OCI-M2 (cell line): ENCODE results near the gene WSCD1.

Experiments
- DNase-seq: peaks from one replicate; lab custom pipeline; 2025; ENCODE audit not compliant: unreplicated experiment; lab: John Stamatoyannopoulos, UW

The WSCD1 gene

GRCh38 chr17:6069539-6070429 lies at the start of gene WSCD1:
WSCD1 (plus strand) TSS chr17:6070379; CDS start chr17:6080659, 10,280 bp downstream.
- DNase-seq, result no peak

GRCh38 chr17:6021011-6021400 lies 49.2 kb upstream of the WSCD1 start:
- no peak for DNase-seq

- no peak for DNase-seq
Measured at GRCh38 chr17:6021627-6022026, 48.6 kb upstream of the WSCD1 start.

DNA sequence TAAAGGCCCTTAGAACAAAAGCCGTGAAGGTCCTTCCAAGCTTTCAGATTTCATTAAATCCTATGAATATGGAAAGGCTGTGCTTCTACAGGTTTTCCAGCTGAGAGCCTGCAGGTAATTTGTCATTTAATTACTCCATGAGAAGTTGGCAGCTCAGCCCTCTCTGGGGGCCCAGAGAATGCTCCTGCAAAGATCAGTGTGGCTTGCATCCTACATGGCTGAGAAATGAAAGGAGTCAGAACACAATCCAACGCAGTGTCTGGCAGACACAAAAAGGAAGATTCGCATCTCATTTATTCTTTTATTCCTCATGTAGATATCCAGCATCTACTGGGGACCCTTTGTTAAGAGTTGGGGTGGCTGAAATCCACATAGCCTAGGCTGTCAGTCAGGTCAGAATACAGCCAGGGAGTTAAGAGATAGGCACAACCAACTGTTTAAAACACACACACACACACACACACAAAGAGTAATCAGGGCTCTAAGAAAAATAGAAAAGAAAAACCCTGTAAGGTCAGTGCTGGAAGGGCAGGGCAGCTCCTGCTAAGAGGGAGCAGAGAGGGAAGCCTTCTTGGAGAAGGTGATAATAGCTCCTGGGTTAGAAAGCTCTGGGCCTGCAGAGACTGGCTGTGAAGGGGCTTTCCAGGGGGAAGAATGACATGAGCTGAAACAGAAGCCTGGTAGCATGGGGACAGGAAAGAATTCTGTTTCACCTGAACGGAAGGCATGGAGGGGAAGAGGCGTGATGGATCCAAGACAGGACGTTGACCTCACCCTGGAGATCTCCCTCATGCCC lies 46.9 kb upstream of the WSCD1 start:
- no peak for DNase-seq

DNA sequence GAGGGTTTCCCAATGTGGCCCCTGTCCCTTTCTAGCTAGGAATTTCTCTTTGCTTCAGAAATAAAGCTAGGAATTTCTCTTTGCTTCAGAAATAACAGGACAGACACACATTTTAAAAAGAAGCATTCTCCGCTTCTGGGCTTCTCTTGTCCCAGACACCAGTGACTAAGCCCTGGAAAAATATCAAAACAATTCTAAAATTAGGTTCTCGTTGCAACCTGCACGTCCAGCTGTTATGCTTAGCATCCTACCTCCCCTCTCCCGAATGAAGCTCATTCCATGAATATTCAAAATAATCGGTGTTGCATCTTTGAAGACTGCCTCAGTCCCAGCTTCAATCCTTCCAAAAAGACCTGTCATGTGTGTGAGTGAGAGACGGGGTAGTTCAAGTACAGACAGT lies 45.6 kb upstream of the WSCD1 start:
- no peak for DNase-seq

DNA sequence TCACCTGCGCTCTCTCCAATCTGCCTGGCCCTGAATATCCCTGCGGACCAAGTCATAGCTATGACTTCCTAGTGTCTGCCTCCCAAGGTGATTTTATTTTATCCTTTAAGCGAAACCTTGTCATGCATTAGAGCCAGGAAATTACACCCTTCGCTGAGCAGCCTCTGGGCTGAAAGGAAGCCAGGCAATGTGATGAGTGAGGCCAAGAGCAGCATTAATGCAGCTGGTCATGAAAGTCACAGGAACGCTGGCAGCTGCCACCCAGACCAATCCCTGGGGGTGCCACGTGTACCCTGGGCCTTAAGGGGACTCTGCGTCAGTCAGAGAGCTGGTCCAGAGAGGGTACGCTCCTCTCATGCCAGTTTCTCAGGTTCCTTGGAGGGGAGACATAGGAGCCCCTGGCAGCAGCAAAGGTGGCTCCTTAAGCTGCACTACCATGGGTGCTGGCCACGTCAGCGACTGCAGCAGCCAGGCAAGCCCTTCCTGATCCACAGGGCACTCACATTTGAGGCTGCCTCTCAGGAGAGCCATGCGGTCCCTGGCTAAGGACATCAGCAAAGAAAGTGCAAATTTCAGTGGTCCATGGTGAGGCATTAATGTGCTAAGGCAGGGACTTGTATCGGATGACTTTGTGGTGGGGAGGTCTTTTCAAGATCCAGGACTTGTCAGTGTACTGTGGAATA lies 42.7 kb upstream of the WSCD1 start:
- DNase-seq, result no peak

- DNase-seq, result no peak
Measured at GRCh38 chr17:6028294-6028693, 41.9 kb upstream of the WSCD1 start.

- no peak for DNase-seq
Measured at GRCh38 chr17:6035801-6036394, 34.3 kb upstream of the WSCD1 start.

GRCh38 chr17:6040504-6040903 lies 29.7 kb upstream of the WSCD1 start:
- DNase-seq, result no peak

- no peak for DNase-seq
Measured at GRCh38 chr17:6041246-6041645, 28.9 kb upstream of the WSCD1 start.

GRCh38 chr17:6043405-6043804 lies 26.8 kb upstream of the WSCD1 start:
- no peak for DNase-seq

DNA sequence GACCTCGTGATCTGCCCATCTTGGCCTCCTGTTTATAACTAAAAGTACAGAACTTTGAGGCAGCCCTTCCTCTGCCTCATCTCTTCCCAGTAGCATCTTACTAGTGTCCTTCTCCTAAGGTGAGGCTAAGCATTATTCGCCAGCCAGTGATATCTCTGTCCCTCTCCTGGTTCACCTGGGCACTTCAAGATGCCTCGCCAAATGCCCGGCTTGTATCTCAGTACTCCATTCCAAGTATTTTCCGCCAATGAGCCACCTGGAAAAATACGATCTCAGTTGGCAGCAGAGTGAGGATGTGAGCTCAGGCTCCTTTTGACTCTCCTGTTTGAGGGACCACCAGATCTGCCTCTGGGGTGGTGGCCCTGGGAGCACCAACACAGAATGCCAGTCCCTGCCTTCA lies 25.9 kb upstream of the WSCD1 start:
- DNase-seq, result no peak

DNA sequence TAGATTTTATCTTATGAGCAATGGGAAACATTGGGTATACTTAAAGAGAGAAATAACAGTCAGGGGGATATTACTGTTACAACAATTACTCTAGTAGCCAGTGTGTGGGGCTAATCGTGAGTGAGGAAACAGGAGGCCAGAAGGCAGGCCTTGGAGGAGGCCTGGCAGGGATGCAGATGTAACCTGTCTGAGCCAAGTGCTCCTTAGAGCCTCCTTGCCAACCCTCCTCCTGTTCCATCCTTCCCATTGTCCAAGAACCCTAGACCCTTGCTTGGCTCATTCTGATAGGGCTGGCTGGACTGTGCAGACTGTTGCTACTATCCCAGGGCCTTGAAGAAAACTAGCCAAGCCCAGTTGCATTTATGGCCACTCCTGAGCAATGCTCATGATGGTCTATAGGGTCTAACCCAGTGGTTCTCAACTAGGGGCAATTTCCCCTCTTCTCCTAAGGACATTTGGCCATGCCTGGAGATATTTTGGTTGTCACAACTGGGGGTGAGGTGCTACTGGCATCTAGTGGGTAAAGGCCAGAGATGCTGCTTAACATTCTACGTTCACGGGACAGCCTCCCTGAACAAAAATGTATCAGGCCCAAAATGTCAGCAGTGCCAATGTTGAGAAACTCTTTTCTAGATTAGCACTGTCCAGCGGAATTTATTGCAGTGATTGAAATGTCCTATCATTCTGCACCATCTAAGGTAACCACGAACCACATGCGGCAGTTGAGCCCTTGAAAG lies 24.4 kb upstream of the WSCD1 start:
- no peak for DNase-seq

DNA sequence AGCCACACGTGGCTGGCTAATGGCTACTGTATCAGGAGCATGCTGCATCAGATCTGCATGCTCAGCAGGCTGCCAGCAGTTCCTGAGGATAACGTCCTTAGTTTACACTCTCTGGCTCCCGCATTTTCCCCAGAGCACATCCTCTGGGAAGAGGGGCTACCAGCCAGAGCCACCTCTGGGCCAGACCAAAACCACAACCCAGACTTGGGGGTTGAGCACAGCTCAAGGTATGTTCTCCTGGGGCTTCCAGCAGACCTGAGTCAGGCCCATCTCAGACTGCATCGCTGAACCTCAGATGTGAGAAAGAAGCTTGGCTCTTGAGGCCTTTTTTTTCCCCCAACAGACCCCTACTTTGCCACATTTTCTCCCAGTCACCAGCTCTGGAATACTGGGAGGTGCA lies 23.7 kb upstream of the WSCD1 start:
- DNase-seq, result no peak

DNA sequence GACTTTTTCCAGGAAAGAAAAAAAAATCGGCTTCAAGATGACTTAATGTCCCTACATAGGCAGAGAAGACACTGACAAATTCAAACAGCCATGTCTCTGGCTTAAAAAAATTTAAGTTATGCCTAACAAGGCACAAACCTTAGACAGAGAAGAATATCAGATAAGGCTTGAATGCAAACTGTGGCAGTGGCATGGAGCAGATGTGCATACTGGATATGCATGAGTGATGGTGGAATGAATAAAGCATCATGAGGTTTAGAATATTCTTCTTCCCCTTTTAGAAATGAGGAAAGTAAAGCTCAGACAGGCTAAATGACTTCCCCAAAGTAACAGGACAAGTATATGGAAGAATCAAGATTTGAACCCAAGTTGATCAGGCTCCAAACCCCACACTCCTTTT lies 23.2 kb upstream of the WSCD1 start:
- DNase-seq, result no peak

GRCh38 chr17:6047966-6048365 lies 22.2 kb upstream of the WSCD1 start:
- no peak for DNase-seq

DNA sequence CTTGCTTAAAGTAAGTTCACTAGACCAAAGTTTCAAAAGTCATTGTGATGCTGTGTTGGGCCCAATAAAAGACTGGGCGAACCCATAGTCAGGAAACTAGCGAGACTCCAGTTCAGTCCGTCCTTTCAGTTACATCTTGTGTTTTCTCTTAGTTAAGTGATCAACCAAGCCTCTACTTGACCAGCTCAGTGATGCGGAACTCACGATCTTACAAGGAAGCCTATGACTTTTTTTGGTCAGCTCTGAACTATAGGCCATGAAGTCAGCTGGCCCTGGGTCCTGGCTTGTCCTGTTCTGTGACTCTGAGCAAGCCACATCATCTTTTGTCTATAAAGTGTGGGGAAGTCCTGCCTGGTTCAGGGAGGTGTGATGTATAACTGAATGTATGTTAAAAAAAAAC lies 21.7 kb upstream of the WSCD1 start:
- no peak for DNase-seq

DNA sequence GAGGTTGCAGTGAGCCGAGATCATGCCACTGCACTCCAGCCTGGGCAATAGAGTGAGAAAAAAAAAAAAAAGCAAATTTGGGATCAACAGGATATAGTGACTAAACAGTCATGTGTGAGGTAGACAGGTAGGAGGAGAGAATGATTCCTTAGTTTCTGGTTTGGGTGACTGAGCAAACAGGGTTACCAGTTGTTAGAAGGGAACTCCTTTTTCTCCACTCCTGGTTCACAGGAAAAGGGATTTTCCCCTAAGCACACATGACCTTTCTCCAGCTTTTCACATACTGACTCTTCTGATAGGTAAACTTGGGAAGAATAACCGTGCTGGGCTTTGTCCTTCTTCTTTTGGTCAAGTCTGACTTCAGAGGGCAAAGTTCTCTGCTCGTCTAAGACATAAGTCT lies 17.3 kb upstream of the WSCD1 start:
- no peak for DNase-seq

DNA sequence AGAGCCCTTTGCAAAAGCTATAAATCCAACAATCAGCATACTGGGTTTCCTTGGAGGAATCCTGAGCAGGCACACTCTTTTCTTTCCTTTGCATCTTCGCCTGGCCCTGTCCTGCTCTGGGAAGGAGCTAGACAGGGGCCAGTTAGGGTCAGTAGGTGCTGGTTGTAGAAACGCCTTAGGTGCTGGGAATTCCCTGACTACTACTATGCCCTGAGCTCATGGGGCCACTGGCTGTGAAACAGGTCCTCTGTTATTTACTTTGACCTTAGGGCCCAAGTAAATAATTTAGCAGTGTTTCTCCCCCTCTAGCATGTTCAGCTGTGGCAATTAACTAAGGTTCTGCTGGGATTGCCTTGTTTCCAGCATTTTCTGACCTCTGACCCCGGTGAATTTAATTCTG lies 15.8 kb upstream of the WSCD1 start:
- DNase-seq, result no peak

DNA sequence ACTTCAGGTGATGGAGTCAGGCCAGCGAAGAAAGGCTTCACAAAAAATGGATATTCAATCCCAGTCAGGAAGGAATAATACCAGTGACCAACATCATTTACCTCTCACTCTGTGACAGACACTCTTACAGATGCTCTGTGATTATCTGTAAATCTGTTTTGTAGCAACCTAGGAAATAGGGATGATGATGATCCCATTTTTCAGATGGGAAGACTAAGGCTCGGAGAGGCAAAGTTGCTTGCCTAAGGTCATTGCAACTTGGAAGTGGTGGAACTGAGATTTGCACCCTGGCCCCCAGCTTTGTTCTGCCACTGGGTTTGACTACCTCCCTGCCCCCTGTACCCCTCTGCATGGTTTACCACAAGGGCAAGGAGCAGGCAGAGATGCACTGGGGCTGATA lies 14.1 kb upstream of the WSCD1 start:
- no peak for DNase-seq

DNA sequence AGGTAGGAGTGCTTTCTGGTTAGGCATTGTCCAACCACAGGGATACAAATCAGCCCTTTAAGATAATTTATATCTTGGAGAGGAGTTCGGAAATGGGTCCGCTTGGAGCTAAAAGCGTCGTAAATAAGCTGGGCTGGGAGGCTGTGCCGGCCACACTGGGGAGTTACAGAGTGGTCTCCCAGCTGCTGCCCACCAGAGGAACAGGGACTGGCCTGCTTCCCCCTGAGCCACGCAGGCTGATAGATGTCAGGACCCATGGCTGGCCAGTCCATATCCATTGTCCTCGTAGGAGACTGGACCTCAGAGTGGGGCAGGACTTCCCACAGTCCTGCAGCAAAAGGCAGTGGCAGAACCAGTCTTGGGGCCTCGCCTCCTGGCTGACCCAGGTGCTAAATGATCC lies 12.6 kb upstream of the WSCD1 start:
- DNase-seq, result no peak
